ENCODE data around the gene FOXF1. TPM values are rescaled to one million over a fixed set of nuclear protein-coding genes. Genes with fewer than 3 reads are reported as not detected.

The FOXF1 gene
- total RNA-seq, 1 experiment from 2014 or later, result not detected

- H3K27me3 Mint-ChIP-seq (ENCODE audit: unreplicated experiment), result peaks cover 98% of the 10 kb centered on the region
- TF ChIP-seq CTCF (IDR thresholded peaks at IDR 0.05; ENCODE audit: unreplicated experiment), result no peak
- BruUV-seq (replicated peaks), result no TSS peak
- intact Hi-C loops (cut with micrococcal nuclease; ENCODE audit: unreplicated experiment), result loop anchor here (2.0 to 5.0 kb wide), 2 partner anchors 443 to 699 kb away; no protein-coding TSS in a partner anchor
- no peak overlapping the region for H3K27ac Mint-ChIP-seq (ENCODE audit: unreplicated experiment)
- H3K4me3 Mint-ChIP-seq (ENCODE audit: low read depth, unreplicated experiment), result no peak overlapping the region
- H3K4me1 Mint-ChIP-seq (ENCODE audit: low read depth, unreplicated experiment), result no peaks in the 10 kb centered on the region
- no peak for DNase-seq
- H3K36me3 Mint-ChIP-seq (ENCODE audit: insufficient read depth, unreplicated experiment), result no peaks in the 10 kb centered on the region
- no peaks in the 10 kb centered on the region for H3K9me3 Mint-ChIP-seq (ENCODE audit: low read depth, unreplicated experiment)
- CTCF ChIA-PET, result interaction anchor here (1.8 kb wide), 1 partner anchor 264 kb away, joined by 6 read pairs; no protein-coding TSS in a partner anchor
These were observed 5.7 kb downstream of the FOXF1 start for GRCh38 chr16:86515777-86516622.

GRCh38 chr16:86516623-86517003, 6.3 kb downstream of the FOXF1 start:
- Mint-ChIP-seq H3K27me3 (ENCODE audit: unreplicated experiment) (peaks cover 98% of the 10 kb centered on the region), H3K27ac (ENCODE audit: unreplicated experiment) (no peak overlapping the region), H3K36me3 (ENCODE audit: insufficient read depth, unreplicated experiment) (no peaks in the 10 kb centered on the region), H3K4me1 (ENCODE audit: low read depth, unreplicated experiment) (no peaks in the 10 kb centered on the region), H3K9me3 (ENCODE audit: low read depth, unreplicated experiment) (no peaks in the 10 kb centered on the region), H3K4me3 (ENCODE audit: low read depth, unreplicated experiment) (no peak overlapping the region)
- BruUV-seq (replicated peaks), result no TSS peak
- no peak for DNase-seq
- TF ChIP-seq CTCF (IDR thresholded peaks at IDR 0.05; ENCODE audit: unreplicated experiment), result no peak
- intact Hi-C loops (cut with micrococcal nuclease; ENCODE audit: unreplicated experiment), result loop anchor here (2.0 to 5.0 kb wide), 2 partner anchors 444 to 699 kb away; no protein-coding TSS in a partner anchor
- CTCF ChIA-PET, result interaction anchor here (1.0 to 1.9 kb wide), 4 partner anchors 10 to 697 kb away, joined by 3 to 11 read pairs (median 8); no protein-coding TSS in a partner anchor

- Mint-ChIP-seq H3K4me3 (ENCODE audit: low read depth, unreplicated experiment) (no peak overlapping the region), H3K27ac (ENCODE audit: unreplicated experiment) (no peak overlapping the region), H3K36me3 (ENCODE audit: insufficient read depth, unreplicated experiment) (no peaks in the 10 kb centered on the region), H3K4me1 (ENCODE audit: low read depth, unreplicated experiment) (no peaks in the 10 kb centered on the region), H3K27me3 (ENCODE audit: unreplicated experiment) (peaks cover 98% of the 10 kb centered on the region), H3K9me3 (ENCODE audit: low read depth, unreplicated experiment) (no peaks in the 10 kb centered on the region)
- TF ChIP-seq CTCF (IDR thresholded peaks at IDR 0.05; ENCODE audit: unreplicated experiment), result no peak
- DNase-seq, result no peak
- BruUV-seq (replicated peaks), result no TSS peak
- intact Hi-C loops (cut with micrococcal nuclease; ENCODE audit: unreplicated experiment), result loop anchor here (2.0 to 5.0 kb wide), 2 partner anchors 444 to 700 kb away; no protein-coding TSS in a partner anchor
- CTCF ChIA-PET, result interaction anchor here (1.0 to 1.9 kb wide), 7 partner anchors 11 to 698 kb away, joined by 3 to 11 read pairs (median 6); no protein-coding TSS in a partner anchor
These were observed 6.7 kb downstream of the FOXF1 start for GRCh38 chr16:86517033-86517432.

GRCh38 chr16:86517652-86518258, 7.4 kb downstream of the FOXF1 start:
- intact Hi-C loops (cut with micrococcal nuclease; ENCODE audit: unreplicated experiment), result loop anchor here (2.0 to 5.0 kb wide), 2 partner anchors 445 to 700 kb away; no protein-coding TSS in a partner anchor
- DNase-seq, result peak; percentile 79

More at GRCh38 chr16:86517652-86518258, 7.4 kb downstream of the FOXF1 start:
- TF ChIP-seq CTCF (IDR thresholded peaks at IDR 0.05; ENCODE audit: unreplicated experiment), result peak; percentile 79
- Mint-ChIP-seq H3K27ac (ENCODE audit: unreplicated experiment) (no peak overlapping the region), H3K4me1 (ENCODE audit: low read depth, unreplicated experiment) (no peaks in the 10 kb centered on the region), H3K36me3 (ENCODE audit: insufficient read depth, unreplicated experiment) (no peaks in the 10 kb centered on the region), H3K9me3 (ENCODE audit: low read depth, unreplicated experiment) (no peaks in the 10 kb centered on the region), H3K27me3 (ENCODE audit: unreplicated experiment) (peaks cover 98% of the 10 kb centered on the region), H3K4me3 (ENCODE audit: low read depth, unreplicated experiment) (no peak overlapping the region)
- CTCF ChIA-PET, result interaction anchor here (0.6 to 1.9 kb wide), 14 partner anchors 10 to 698 kb away, joined by 3 to 11 read pairs (median 4); no protein-coding TSS in a partner anchor
- no TSS peak for BruUV-seq (replicated peaks)
